Activated CD4-positive, alpha-beta T cell treated with anti-CD3 and anti-CD28 coated beads, Interleukin-2, amount 50 U/mL, for 4 hours (primary cell): ENCODE results near the gene OXTR.

Experiments used
- DNase-seq, 2 experiments: peaks; one replicate each; pipeline ENCODE4 v3.0.0-alpha.2; 2020

Gene OXTR

GRCh38 chr3:8767256-8767666, 2.2 kb downstream of the OXTR start:
- no peak for DNase-seq

GRCh38 chr3:8766148-8766547, 3.3 kb downstream of the OXTR start:
- DNase-seq, result no peak

GRCh38 chr3:8765528-8765927, 3.9 kb downstream of the OXTR start:
- DNase-seq, result no peak

GRCh38 chr3:8764528-8764927, 4.9 kb downstream of the OXTR start:
- no peak for DNase-seq

- no peak for DNase-seq
Observed at GRCh38 chr3:8762607-8763377, 6.6 kb downstream of the OXTR start.

GRCh38 chr3:8761866-8762265, 7.5 kb downstream of the OXTR start:
- no peak for DNase-seq

GRCh38 chr3:8760506-8760905, 8.9 kb downstream of the OXTR start:
- DNase-seq, result no peak

GRCh38 chr3:8760091-8760490, 9.3 kb downstream of the OXTR start:
- no peak for DNase-seq

GRCh38 chr3:8759038-8759707, 10.2 kb downstream of the OXTR start:
- DNase-seq, result no peak

- no peak for DNase-seq
Observed at GRCh38 chr3:8757551-8758518, 11.6 kb downstream of the OXTR start.

GRCh38 chr3:8756671-8757070, 12.7 kb downstream of the OXTR start:
- DNase-seq, result no peak

GRCh38 chr3:8755564-8756237, 13.7 kb downstream of the OXTR start:
- DNase-seq, result no peak

- no peak for DNase-seq
Observed at GRCh38 chr3:8755097-8755496, 14.3 kb downstream of the OXTR start.

GRCh38 chr3:8752832-8753231, 16.6 kb downstream of the OXTR start:
- no peak for DNase-seq

GRCh38 chr3:8749316-8749715, 20.1 kb downstream of the OXTR start:
- no peak for DNase-seq

- no peak for DNase-seq
Observed at GRCh38 chr3:8746780-8747345, 22.6 kb downstream of the OXTR start.

GRCh38 chr3:8745619-8746370, 23.6 kb downstream of the OXTR start:
- DNase-seq, result no peak

GRCh38 chr3:8743911-8744310, 25.5 kb downstream of the OXTR start:
- DNase-seq, result no peak

- no peak for DNase-seq
Observed at GRCh38 chr3:8743021-8743601, 26.3 kb downstream of the OXTR start.

GRCh38 chr3:8741581-8742261, 27.7 kb downstream of the OXTR start:
- DNase-seq, result no peak
